Measurements from ENCODE around the gene PTPRR. TPM values are rescaled to one million over a fixed set of nuclear protein-coding genes. Genes with fewer than 3 reads are reported as not detected.

Gene PTPRR
- total RNA-seq, 1 donor from 2014 or later, result 0.33 TPM

- Mint-ChIP-seq H3K36me3 (ENCODE audit: low read depth, unreplicated experiment) (no peaks in the 10 kb centered on the region), H3K27ac (ENCODE audit: unreplicated experiment) (no peak overlapping the region), H3K4me1 (ENCODE audit: unreplicated experiment) (no peaks in the 10 kb centered on the region), H3K9me3 (ENCODE audit: unreplicated experiment) (no peaks in the 10 kb centered on the region), H3K27me3 (ENCODE audit: unreplicated experiment) (no peaks in the 10 kb centered on the region), H3K4me3 (ENCODE audit: unreplicated experiment) (no peak overlapping the region)
- no peak for TF ChIP-seq CTCF (IDR thresholded peaks at IDR 0.05; ENCODE audit: unreplicated experiment)
- no peak for DNase-seq (ENCODE audit: low spot score)
Measured at GRCh38 chr12:70948976-70949336, 28.4 kb upstream of the PTPRR start.

DNA sequence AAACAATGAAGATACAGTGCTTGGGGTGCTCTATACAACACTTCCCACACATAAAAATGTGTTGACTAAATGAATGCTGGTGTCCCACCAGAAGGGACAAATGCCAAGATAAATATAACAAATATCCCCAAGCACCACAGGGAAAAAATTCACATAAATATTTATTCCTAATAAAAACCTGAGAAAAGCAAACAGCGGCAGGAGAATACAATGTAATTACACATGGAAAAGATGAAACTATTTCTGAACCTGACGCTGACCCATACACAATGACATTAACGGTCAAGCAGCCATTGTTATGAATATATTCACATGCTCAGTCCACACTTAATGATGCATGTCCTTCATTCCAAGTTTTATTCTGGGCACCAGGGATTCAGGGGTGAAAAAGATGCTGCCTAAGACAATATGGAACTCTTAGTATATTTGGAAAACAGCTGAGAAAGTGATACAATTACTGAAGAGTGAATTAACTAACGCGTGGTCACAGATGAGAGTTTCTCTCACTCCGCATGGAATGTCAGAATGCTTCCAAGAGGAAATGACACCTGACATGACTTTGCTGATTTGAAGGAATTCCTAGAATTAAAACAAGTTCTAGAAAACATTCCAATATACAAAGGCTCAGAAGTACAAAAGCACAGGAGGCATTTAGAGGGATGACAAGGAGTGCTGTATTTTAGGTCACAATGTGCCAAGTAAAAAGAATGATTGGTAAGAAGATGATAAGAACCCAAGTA is 27.9 kb upstream of the PTPRR start:
- Mint-ChIP-seq H3K4me1 (ENCODE audit: unreplicated experiment) (no peaks in the 10 kb centered on the region), H3K4me3 (ENCODE audit: unreplicated experiment) (no peak overlapping the region), H3K36me3 (ENCODE audit: low read depth, unreplicated experiment) (no peaks in the 10 kb centered on the region), H3K9me3 (ENCODE audit: unreplicated experiment) (no peaks in the 10 kb centered on the region), H3K27me3 (ENCODE audit: unreplicated experiment) (no peaks in the 10 kb centered on the region), H3K27ac (ENCODE audit: unreplicated experiment) (no peak overlapping the region)
- TF ChIP-seq CTCF (IDR thresholded peaks at IDR 0.05; ENCODE audit: unreplicated experiment), result no peak
- no peak for DNase-seq (ENCODE audit: low spot score)

- Mint-ChIP-seq H3K27ac (ENCODE audit: unreplicated experiment) (no peak overlapping the region), H3K27me3 (ENCODE audit: unreplicated experiment) (no peaks in the 10 kb centered on the region), H3K36me3 (ENCODE audit: low read depth, unreplicated experiment) (no peaks in the 10 kb centered on the region), H3K4me3 (ENCODE audit: unreplicated experiment) (no peak overlapping the region), H3K4me1 (ENCODE audit: unreplicated experiment) (no peaks in the 10 kb centered on the region), H3K9me3 (ENCODE audit: unreplicated experiment) (no peaks in the 10 kb centered on the region)
- no peak for DNase-seq (ENCODE audit: low spot score)
- no peak for TF ChIP-seq CTCF (IDR thresholded peaks at IDR 0.05; ENCODE audit: unreplicated experiment)
Measured at GRCh38 chr12:70936203-70936813, 15.8 kb upstream of the PTPRR start.

DNA sequence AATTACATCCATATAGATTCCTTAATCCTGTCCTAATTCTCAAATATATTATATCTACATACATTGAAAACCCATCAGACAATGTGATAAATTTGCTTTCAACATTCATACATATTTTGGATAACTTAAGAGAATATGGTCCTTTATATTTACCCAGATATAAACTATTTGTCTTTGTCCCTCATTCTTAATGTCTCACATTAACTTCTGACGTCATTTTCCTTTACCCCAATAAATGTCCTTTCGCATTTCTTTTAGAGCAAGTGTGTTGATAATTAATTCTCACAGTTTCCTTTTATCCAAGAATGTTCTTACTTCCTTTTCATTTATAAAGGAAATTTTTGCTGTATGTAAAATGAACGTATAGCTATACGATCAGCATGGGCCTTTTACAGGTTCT is 12.6 kb upstream of the PTPRR start:
- TF ChIP-seq CTCF (IDR thresholded peaks at IDR 0.05; ENCODE audit: unreplicated experiment), result no peak
- Mint-ChIP-seq H3K27me3 (ENCODE audit: unreplicated experiment) (no peaks in the 10 kb centered on the region), H3K9me3 (ENCODE audit: unreplicated experiment) (no peaks in the 10 kb centered on the region), H3K36me3 (ENCODE audit: low read depth, unreplicated experiment) (no peaks in the 10 kb centered on the region), H3K4me1 (ENCODE audit: unreplicated experiment) (no peaks in the 10 kb centered on the region), H3K27ac (ENCODE audit: unreplicated experiment) (no peak overlapping the region), H3K4me3 (ENCODE audit: unreplicated experiment) (no peak overlapping the region)
- no peak for DNase-seq (ENCODE audit: low spot score)

DNA sequence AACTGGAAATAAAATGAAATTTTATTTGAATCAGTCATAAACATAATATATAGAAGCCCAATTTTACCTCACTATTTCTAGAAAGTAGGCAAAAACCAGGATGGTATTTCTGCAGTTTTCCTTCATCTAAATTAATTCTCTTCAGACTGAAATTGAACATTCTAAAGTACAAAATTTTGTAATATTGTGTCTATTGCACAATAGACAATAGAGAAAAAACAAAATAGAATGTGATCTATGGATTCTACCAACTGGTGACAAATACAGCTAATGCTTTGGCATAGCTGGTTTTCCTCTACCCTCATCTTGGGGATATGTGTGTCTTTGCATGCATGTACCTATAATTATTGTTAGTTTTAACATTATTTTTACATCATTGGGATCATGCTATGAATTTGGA is 8.5 kb upstream of the PTPRR start:
- no peak for DNase-seq (ENCODE audit: low spot score)
- H3K4me3 Mint-ChIP-seq (ENCODE audit: unreplicated experiment), result no peak overlapping the region
- H3K36me3 Mint-ChIP-seq (ENCODE audit: low read depth, unreplicated experiment), result no peaks in the 10 kb centered on the region
- peaks cover 8% of the 10 kb centered on the region for H3K4me1 Mint-ChIP-seq (ENCODE audit: unreplicated experiment)
- H3K27ac Mint-ChIP-seq (ENCODE audit: unreplicated experiment), result no peak overlapping the region
- no peaks in the 10 kb centered on the region for H3K9me3 Mint-ChIP-seq (ENCODE audit: unreplicated experiment)
- no peak for TF ChIP-seq CTCF (IDR thresholded peaks at IDR 0.05; ENCODE audit: unreplicated experiment)
- no peaks in the 10 kb centered on the region for H3K27me3 Mint-ChIP-seq (ENCODE audit: unreplicated experiment)

Data from endothelial cell (in vitro differentiated cells).